T-helper 2 cell treated with Interferon-gamma antibody and Interleukin-4, amounts not matched to agents 100 ng/mL and 5 ng/mL, for 36 hours (primary cell): ENCODE results near the gene CALHM3. TPM values are rescaled to one million over a fixed set of nuclear protein-coding genes. Genes with fewer than 3 reads are reported as not detected.
"Not testable (repeated sequence)": the region's sequence is repeated elsewhere in the genome, so short reads cannot be mapped to it uniquely, and the experiment has no call there.

ENCODE experiments used
- intact Hi-C: fragments of 100-400 bp; cut with micrococcal nuclease; formaldehyde crosslinking; loops from one replicate; pipeline ENCODE4 v1.15.1; 2023
- total RNA-seq: library from RNA; stranded (reverse); gene quantifications from 2 replicates; pipeline ENCODE4 v1.2.3, GENCODE V29; 2022

The CALHM3 gene, protein sequence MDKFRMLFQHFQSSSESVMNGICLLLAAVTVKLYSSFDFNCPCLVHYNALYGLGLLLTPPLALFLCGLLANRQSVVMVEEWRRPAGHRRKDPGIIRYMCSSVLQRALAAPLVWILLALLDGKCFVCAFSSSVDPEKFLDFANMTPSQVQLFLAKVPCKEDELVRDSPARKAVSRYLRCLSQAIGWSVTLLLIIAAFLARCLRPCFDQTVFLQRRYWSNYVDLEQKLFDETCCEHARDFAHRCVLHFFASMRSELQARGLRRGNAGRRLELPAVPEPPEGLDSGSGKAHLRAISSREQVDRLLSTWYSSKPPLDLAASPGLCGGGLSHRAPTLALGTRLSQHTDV
- total RNA-seq, result 0.14 TPM in 1 of 2 replicates, not detected in the other

DNA sequence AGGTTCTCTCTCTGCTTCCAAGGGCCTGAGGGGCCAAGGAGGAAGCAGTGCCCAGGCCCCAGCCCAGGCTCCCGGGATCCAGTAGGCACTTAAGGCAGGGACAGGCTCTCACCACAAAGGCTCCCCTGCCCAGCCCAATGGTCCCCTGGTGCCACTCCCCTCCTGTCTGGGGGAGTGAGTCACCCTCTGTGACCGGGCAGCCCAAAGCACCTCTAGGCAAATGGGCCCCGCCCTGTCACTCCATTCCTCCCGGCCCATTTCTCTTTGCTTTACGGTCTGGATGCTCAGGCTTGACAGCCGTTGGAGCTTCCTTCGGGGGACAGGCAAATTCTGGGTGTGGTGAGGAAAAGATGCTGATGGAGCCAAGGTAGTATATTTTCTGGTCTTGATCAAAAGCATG, at the start of gene CALHM3:
Gene CALHM3, minus strand, starts transcription at position 106 of the 400 bp plus-strand sequence. CDS start 208 bp downstream, outside the sequence.
- intact Hi-C loops, result no loop called here

DNA sequence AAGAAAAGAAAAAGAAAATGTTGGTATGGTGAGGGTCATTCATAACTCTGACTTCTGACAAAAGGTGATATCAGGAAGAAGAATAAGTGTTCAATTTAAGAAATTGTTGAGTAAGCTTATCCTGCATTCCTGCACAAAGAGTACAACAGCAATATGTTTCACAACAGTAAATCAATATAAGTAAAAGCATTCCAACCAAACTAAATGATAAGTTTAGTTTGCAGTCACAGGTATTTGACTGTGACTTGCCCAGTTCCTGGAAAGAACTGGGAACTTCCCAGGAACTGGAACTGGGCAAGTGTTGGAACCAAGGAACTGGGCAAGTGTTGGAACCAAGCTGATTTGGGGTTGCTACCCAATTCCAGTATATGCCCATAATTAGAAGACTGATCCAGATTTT, 49.5 kb upstream of the CALHM3 start:
- intact Hi-C loops, result no loop called here

DNA sequence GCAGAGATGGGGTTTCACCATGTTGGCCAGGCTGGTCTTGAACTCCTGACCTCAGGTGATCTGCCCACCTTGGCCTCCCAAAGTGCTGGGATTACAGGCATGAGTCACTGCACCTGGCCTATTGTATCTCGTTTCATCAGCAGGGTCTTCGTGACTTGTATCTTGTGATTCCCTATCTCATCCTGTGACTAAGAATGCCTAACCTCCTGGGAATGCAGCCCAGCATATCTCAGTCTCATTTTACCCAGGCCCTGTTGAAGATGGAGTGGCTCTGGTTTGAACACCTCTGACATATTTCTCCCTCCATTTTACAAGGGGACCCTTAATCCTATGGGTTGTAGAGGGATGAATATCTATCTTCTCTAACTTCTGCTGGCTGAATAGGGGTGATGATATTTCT, 48.4 kb upstream of the CALHM3 start:
- intact Hi-C loops, result not testable (repeated sequence)

DNA sequence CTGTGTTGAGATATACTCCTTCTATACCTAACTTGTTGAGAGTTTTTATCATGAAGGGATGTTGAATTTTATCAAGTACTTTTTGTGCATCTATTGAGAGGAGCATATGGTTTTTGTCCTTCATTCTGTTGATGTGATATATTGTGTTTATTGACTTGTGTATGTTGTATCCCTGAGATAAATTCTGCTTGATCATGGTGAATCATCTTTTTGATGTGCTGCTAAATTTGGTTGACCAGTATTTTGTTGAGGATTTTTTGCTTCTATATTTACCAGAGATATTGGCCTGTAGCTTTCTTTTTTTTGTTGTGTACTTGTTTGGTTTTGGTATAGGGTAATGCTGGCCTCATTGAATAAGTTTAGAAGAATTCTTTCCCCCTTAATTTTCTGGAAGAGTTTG, 46.9 kb upstream of the CALHM3 start:
- intact Hi-C loops, result no loop called here

DNA sequence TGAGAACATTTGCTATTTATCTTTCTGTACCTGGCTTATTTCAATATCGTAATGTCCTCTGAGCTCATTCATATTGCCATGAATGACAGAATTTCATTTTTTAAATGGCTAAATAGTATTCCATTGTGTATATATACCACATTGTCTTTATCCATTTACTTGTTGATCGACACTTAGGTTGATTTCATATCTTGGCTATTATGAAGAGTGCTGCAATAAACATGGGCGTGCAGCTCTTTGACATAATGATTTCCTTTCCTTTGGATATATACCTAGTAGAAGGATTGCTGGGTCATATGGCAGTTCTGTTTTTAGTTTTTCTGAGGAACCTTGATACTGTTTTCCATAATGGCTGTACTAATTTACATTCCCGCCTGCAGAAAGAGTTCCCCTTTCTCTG, 44.6 kb upstream of the CALHM3 start:
- intact Hi-C loops, result no loop called here

DNA sequence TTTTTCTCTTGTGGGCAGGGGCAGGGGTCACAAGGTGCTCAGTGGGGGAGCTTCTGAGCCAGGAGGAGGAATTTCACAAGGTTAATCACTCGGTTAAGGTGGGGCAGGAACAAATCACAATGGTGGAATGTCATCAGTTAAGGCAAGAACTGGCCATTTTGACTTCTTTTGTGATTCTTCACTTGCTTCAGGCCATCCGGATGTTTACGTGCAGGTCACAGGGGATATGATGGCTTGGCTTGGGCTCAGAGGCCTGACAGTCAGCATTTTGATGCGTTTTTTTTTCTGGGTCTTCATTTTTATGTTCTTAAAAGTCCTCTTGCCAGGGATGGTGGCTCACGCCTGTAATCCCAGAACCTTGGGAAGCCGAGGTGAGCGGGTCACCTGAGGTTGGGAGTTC, 43.0 kb upstream of the CALHM3 start:
- intact Hi-C loops, result not testable (repeated sequence)

DNA sequence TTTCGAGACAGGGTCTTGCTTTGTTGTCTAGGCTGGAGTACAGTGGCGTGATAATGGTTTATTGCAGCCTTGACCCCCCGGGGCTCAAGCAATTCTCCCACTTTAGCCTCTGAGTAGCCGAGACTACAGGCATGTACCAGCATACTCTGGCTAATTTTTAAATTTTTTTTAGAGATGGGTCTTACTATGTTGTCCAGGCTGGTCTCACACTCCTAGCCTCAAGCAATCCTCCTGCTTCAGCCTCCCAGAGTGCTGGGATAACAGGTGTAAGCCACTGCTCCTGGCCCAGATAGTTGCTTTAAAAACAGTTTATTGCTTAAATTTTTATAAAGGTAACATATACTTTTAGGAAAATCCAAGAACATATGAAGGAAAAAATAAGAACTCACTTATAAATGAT, 40.8 kb upstream of the CALHM3 start:
- intact Hi-C loops, result no loop called here

DNA sequence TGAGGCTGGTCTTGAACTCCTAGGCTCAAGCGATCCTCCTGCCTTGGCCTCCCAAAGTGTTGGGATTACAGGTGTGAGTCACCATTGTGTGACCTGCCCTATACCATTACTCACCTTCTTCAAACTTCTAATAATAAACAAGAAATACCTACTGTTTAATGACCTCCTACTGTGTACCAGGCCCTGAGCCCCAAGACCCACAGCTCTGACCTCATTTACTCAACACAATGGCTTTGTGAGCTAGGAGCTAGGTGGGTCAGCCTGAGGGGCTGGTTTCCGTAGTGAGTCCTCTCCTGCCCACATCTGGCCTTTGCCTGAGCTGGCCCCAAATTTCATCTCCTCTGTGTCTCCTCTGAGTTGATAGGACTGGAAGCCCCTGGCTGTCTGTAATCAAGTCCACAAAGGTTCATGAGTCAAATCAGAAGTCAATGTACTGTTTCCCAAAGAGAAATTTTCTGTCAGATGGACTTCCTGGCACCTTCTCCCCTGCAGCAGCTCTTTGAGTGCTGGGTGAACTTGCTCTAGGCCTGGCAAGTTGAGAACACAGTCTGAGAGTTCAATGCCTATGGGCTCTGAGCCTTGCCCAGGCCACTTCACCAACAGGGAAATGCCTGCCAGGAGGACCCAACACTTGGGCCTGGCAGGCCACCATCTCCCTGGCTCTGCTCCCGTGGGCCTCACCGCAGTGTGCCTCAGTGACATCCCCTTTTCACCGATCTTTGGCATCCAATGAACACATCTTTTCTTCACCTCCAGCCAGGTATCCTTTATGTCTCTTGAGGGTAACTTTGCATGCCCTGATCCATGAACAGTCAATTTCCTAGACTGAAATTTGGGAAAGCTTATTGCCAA, 38.4 kb upstream of the CALHM3 start:
- intact Hi-C loops, result no loop called here

DNA sequence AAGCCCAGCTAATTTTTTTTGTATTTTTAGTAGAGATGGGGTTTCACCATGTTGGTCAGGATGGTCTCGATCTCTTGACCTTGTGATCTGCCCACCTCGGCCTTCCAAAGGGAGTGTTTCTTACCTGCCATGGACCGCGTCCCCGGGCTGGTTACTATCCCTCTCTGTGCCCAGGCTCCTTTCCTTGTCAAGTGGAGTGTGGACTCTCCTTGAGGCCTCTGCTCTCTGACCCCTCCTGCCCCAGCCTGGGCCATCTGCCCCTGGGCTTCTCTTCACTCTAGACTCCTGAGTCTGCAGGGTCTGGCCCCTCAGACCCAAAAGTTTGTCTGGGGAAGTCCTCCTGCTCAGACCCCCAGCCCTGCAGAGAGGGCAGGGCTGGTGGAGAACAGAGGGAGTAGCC, 35.2 kb upstream of the CALHM3 start:
- intact Hi-C loops, result no loop called here

DNA sequence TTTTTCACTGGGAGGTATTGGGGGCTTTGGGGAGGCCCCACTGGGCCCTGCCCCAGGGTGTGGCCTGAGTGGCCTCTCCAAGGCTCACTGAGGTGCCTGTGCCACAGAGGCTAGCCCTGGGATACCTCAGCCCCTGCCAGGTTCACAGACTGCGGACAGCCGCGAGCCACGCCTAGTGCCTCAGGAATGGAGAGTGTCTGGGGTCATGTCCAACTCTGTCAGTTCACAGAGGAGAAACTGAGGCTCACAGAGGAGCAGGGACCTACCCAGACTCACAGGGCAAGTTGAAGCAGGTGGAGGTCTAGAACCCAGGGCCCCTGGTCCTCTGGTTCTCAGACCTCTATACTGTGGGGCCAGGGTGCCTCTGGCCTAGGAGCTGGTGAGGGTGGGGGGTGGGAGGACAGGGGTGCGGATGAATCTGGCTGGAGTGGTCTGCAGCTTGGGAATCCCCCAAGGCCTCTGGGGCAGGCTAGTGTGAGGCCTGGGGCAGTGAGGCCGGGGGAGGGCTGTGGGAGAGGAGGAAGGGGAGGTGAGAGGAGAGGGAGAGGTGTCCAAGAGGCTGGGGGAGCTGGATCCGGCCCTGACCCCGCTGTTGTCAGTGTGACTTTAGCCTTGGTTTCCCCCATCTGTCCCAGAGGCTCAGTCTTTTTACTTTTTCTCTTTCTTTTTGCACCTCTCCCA, 34.5 kb upstream of the CALHM3 start:
- intact Hi-C loops, result no loop called here

DNA sequence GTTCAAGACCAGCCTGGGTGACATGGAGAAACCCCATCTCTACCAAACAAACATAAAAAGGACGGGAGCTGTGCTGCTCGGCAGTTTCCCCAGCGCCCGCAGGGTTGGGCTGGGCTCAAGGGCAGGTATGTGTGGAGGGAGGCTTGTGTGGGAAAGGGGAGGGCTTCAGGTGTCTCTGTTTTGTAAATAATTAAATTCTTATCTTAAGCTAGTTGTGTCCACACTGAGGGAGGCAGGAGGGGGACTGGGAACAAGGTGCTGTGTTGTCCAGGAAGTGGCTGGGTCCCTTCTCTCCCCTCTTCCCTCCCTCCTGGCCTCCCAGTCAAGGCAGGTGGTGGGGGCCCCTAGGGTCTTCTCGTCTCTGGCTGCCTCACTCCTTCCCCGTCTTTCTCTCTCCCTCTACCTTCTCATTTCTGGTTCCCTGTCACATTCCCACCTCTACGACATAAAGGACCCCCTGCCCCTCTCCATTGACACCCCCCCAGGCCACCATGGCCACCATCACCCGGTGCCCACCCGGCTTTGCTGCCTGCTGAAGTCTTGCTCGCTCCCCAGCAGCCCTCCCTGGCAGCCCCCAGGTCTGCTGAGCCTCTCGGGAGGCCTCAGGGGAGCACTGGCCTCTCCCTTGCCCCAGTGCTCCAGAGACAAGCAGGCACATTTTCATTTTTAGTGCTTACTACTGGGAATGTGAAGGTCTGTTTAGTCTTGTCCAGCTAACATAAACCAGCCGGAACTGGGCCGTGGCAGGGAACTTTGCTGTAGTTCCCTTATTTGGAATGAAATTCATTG, 33.7 kb upstream of the CALHM3 start:
- intact Hi-C loops, result no loop called here

DNA sequence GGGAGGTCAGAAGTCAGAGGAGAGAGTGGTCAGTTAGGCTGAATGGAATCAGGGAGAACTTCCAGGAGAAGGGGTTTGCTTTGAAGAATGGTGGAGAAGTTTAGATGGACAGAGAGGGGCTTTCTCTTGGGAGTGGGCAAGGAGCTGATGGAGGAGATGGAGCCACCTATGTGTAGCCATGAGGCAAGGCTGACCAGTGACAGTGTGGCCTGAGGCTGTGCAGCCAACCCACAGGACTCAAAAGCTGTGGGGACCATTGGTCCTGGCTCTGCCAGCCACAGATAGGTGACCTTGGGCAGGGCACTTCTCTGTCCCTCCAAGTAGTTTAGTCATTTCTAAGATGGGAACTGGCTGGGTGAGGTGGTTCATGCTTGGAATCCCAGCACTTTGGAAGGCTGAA, 33.1 kb upstream of the CALHM3 start:
- intact Hi-C loops, result no loop called here

DNA sequence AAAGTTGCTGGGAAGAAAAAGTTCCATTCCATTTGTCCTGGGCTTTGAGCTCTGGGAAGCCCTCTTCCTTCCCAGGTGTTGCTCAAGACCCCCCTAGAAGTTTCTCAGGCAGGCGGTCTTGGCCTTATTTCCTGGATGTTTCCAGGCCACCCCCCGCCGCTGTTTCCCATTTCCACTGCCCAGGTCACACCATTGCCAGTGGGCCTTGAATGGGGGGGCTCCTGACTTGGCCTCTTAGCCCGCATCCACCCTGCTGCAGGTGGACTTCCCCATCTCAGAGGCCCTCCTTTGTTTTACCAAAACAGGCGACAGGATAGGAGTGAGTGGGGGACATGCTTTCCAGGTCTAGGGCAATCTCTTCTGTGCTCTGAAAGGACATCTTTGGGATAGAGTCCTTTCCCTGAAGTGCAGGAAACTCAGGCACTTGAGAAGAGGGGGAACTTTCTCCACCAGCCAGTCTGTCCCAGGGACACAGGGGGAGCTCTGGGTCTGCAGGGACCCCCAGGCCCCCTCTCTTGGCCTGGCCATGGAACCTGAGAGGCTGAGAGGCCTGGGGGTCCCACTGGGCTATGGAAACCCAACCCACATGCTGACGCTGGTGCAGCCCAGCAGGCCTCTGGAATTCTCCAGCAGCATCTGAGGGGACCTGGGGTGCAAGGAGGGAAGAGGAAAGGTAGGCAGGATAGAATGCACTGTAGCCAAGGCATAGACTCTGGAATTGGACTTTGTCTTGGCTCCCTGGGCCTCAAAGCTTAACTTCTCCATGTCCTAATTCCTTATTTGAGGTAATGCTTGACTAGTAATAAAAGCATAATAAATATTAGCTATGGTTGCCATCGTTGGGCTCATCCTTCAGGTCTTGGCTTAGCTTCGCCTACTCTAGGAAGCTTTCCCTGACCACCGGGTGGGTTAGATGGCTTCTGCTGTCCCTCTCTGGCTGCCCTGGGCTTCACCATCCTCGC, 32.0 kb upstream of the CALHM3 start:
- intact Hi-C loops, result no loop called here

DNA sequence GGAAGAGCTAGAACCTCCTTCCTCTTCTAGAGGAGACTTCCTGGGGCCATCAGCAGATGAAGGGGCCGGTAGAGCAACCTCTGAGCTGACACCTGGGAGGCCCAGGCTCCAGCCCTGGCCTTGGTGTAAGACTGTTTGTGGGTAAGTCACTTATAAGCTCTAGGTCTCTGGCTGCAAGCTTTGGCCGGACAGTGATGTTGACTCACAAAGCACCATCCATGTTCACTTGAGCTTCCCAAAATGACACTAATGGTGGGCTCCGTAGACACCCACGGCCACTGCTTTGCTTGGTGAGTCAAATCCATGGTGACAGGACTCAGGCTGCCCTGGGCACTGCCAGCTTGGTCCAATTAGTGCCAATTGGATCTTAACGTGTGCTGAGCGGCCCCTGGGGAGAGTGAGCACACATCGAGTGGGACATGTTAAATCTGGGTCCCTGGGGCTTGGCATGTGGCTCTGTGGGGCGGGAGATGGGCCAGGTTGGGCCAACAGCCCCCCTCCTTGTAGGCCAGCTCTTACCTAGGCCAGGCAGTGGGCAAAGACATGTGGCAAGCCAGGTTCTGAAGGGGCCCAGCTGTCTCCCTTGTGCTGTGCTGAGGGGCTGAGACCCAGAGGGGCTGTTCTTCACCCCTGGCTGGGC, 31.1 kb upstream of the CALHM3 start:
- intact Hi-C loops, result no loop called here

DNA sequence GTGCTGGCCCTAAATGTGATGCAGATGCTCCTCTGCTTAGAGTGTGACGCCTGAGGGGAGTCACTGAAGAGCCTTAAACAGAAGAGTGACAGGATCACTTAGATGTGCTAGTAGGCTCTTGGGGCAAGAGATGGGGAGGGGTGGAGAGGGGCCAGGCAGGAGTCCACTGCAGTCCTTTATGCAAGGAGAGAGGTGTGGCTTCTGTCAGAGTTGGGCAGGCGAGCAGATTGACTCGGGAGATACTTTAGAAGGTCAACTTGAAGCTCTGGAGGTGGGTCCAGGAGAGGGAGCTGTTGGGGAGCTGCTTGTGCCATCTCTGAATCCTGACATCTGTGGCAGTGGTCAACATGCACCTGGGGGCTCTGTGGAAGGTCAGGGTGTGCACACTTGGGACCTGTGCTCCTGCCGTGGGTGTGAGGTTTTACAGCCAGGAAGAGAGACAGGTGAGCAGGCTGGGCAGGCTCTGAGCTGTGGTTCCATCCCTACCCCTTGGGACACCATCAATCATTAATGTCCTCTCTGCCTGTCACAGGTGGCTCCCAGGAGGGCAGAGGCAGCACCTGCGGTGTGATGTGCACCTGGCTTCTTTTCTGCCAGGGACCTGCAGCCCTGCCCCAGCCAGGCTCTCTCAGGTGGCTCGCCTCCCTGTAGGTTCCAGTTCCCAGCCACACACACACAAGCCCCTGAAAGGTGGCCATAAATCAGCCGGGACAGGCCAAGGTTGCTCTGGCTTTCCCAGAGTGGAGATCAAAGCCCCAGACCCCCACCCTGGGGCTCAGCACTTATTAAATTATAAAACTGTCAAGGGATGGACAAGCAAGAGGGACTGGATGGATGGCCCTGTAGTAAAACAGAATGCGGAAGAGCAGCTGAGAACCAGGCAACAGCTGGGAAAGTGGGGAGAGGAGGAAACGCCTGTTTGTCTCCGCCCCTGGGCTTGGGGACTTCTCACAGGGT, 28.5 kb upstream of the CALHM3 start:
- intact Hi-C loops, result no loop called here

DNA sequence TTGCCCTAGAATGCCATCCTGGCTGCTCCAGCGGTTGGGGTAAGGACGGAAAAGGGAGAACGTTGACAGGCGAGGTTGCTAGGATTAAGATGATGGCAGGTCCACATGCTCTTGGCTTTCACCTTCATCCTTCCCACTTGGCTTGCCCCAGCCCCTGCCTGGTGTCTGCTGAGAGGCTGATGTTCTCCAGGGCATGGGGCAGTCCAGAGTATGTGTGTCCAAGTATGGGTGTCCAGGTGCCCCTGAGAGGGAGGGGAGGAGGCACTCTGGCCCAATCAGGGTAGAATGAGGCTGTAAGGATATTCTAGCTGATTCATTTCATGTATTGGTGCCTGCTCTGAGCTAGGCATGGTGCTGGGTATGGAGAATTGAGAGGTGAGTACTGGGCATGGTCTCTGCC, 27.0 kb upstream of the CALHM3 start:
- intact Hi-C loops, result no loop called here

DNA sequence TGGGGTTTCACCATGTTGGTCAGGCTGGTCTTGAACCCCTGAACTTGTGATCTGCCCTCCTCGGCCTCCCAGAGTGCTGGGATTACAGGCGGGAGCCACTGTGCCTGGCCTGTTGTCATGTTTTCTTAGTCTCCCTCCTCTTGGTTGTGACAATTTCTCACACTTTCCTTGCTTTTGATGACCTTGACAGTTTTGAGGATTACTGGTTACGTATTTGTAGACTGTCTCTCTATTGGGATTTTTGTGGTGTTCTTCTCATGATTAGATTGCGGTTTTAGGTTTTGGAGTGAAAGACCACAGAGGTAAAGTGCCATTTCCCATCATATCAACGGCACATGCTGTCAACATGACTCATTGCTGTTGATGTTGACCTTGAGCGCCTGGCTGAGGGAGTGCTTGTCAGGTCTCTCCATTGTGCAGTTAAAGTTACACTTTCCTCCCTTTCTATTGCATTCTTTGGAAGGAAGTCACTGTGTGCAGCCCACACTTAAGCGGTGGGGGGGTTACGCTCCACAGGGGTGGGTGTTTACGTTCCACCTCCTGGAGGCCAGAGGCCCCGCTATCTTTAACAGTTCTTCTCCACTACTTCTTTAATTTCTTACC, 25.2 kb upstream of the CALHM3 start:
- intact Hi-C loops, result no loop called here

DNA sequence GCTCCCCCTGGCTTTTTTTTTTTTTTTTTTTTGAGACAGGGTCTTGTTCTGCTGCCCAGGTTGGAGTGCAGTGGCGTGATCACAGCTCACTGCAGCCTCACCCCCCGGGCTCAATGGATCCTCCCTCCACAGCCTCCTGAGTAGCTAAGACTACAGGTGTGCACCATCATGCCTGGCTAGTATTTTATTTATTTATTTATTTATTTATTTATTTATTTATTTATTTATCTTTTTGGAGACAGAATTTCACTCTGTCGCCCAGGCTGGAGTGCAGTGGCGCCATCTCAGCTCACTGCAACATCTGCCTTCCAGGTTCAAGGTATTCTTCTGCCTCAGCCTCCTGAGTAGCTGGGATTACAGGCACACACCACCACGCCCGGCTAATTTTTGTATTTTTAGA, 24.7 kb upstream of the CALHM3 start:
- intact Hi-C loops, result not testable (repeated sequence)
